Skin epidermis (tissue), 12 donors: ENCODE results near the gene PHF2.

Experiments
- H3K27ac ChIP-seq, 21 experiments: fragments of 200-600 bp; sonication (generic) in 11 of 21; one replicate each; pipeline ENCODE4 v1.5.0; 2020; ENCODE audit warnings: mild to moderate bottlenecking in 3 of 21, inconsistent platforms in 2 of 21, moderate library complexity in 2 of 21
- H3K4me3 ChIP-seq, 7 experiments: fragments of 200-600 bp; sonication (generic) in 2 of 7; one replicate each; pipeline ENCODE4 v1.5.0; 2020; ENCODE audit warnings: inconsistent platforms in 2 of 7, mild to moderate bottlenecking in 2 of 7, moderate library complexity in 1 of 7

The PHF2 gene

GRCh38 chr9:93682155-93682968, 106.0 kb downstream of the PHF2 start:
- H3K27ac ChIP-seq = no peak overlapping the region
- H3K4me3 ChIP-seq = no peak overlapping the region

- no peak overlapping the region for H3K27ac ChIP-seq
- H3K4me3 ChIP-seq = no peak overlapping the region
Measured at GRCh38 chr9:93683331-93684134, 107.1 kb downstream of the PHF2 start.

GRCh38 chr9:93684161-93684765, 107.9 kb downstream of the PHF2 start:
- Histone ChIP-seq H3K27ac (no peak overlapping the region), H3K4me3 (no peak overlapping the region)

- no peak overlapping the region for H3K27ac ChIP-seq
- no peak overlapping the region for H3K4me3 ChIP-seq
Measured at GRCh38 chr9:93684806-93685543, 108.6 kb downstream of the PHF2 start.

- H3K4me3 ChIP-seq = no peak overlapping the region
- no peak overlapping the region for H3K27ac ChIP-seq
Measured at GRCh38 chr9:93686127-93686879, 109.9 kb downstream of the PHF2 start.

GRCh38 chr9:93686880-93687236, 110.5 kb downstream of the PHF2 start:
- no peak overlapping the region for H3K4me3 ChIP-seq
- H3K27ac ChIP-seq = no peak overlapping the region

GRCh38 chr9:93690618-93691017, 114.2 kb downstream of the PHF2 start:
- H3K27ac ChIP-seq = no peak overlapping the region
- no peak overlapping the region for H3K4me3 ChIP-seq

GRCh38 chr9:93693129-93693528, 116.7 kb downstream of the PHF2 start:
- no peak overlapping the region for H3K27ac ChIP-seq
- H3K4me3 ChIP-seq = no peak overlapping the region

- Histone ChIP-seq H3K4me3 (no peak overlapping the region), H3K27ac (no peak overlapping the region)
Measured at GRCh38 chr9:93697352-93698139, 121.2 kb downstream of the PHF2 start.

- no peak overlapping the region for H3K27ac ChIP-seq
- no peak overlapping the region for H3K4me3 ChIP-seq
Measured at GRCh38 chr9:93698140-93698908, 121.9 kb downstream of the PHF2 start.

- Histone ChIP-seq H3K27ac (no peak overlapping the region), H3K4me3 (no peak overlapping the region)
Measured at GRCh38 chr9:93699650-93700049, 123.3 kb downstream of the PHF2 start.

- Histone ChIP-seq H3K4me3 (no peak overlapping the region), H3K27ac (no peak overlapping the region)
Measured at GRCh38 chr9:93701494-93702218, 125.3 kb downstream of the PHF2 start.

GRCh38 chr9:93702261-93702660, 125.9 kb downstream of the PHF2 start:
- Histone ChIP-seq H3K4me3 (no peak overlapping the region), H3K27ac (no peak overlapping the region)

GRCh38 chr9:93708289-93708986, 132.1 kb downstream of the PHF2 start:
- Histone ChIP-seq H3K27ac (no peak overlapping the region), H3K4me3 (no peak overlapping the region)

- no peak overlapping the region for H3K27ac ChIP-seq
- no peak overlapping the region for H3K4me3 ChIP-seq
Measured at GRCh38 chr9:93708987-93709302, 132.6 kb downstream of the PHF2 start.

GRCh38 chr9:93709600-93710369, 133.4 kb downstream of the PHF2 start:
- Histone ChIP-seq H3K27ac (no peak overlapping the region), H3K4me3 (no peak overlapping the region)
